GM10266 (cell line): Measurements from ENCODE around the gene LCE5A.
"Not testable (repeated sequence)": the region's sequence is repeated elsewhere in the genome, so short reads cannot be mapped to it uniquely, and the experiment has no call there.

Experiments
- DNase-seq: peaks from one replicate; pipeline ENCODE4 v3.0.0; 2012; ENCODE audit errors: extremely low spot score
- TF ChIP-seq, protein P1 (sequence below): IDR thresholded peaks from 2 replicates; pipeline ENCODE4 v1.5.1; 2012; ENCODE audit warnings: mild to moderate bottlenecking, low read depth; ENCODE audit not compliant: control insufficient read depth, insufficient read depth; ENCODE audit errors: missing control alignments

The LCE5A gene

DNA sequence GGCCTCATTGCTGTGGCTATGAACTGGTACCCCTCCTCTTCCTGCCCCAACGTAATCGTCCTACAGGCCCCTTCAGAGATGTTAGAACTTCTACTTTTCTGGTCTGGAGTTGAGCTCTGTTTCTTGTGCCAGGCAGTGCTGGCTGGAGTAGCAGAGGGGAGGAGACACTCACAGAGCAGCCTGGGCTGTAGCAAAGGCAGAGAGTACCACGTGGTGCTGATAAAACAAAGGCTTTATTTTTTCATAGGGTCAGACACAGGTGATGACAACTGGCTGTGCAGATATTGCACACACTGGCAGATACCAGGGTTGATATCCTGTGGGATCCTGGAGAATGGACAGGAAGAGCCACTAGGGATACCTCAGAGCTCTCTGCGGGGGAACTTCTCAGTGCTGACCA lies 26.9 kb downstream of the LCE5A start:
- TF ChIP-seq, protein P1, sequence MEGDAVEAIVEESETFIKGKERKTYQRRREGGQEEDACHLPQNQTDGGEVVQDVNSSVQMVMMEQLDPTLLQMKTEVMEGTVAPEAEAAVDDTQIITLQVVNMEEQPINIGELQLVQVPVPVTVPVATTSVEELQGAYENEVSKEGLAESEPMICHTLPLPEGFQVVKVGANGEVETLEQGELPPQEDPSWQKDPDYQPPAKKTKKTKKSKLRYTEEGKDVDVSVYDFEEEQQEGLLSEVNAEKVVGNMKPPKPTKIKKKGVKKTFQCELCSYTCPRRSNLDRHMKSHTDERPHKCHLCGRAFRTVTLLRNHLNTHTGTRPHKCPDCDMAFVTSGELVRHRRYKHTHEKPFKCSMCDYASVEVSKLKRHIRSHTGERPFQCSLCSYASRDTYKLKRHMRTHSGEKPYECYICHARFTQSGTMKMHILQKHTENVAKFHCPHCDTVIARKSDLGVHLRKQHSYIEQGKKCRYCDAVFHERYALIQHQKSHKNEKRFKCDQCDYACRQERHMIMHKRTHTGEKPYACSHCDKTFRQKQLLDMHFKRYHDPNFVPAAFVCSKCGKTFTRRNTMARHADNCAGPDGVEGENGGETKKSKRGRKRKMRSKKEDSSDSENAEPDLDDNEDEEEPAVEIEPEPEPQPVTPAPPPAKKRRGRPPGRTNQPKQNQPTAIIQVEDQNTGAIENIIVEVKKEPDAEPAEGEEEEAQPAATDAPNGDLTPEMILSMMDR: no peak
- no peak for DNase-seq

DNA sequence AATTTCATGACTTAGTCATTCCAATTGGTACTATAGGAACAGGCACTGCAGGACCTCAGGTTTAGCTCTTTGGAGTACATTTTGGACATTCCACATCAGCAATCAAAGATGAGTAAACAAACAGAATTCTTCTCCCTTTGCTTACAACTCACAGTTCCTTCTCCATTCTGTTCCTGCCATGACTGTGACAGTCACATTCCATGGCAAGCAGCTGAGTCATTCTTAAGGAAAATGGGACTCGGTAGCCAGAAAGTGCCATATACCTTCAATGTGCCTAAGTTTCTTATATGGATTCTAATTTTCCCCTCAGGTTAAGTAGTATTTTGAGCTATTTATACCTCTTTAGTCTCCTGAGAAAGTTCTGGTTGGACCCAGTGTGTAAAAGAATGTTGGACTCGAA lies 29.3 kb downstream of the LCE5A start:
- DNase-seq: no peak
- TF ChIP-seq, protein P1: no peak

DNA sequence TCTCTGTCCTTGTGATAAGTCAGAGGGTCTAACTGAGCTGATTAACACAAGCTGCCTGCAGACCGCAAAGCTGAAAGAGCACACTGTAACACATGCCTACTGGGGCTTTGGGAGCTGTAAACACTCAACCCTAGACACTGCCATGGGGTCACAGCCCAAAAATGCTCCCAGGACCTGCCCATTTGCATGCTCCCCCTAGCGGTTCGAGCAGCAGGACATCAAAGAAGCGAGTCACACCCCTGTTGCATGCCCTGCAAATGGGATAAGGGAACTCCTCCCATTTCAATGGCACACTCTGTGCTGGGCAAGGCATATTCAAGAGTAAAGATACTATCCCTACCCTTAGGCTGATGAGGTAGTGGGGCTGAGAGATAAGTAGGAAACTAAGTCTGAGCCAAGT lies 33.2 kb downstream of the LCE5A start:
- no peak for DNase-seq
- TF ChIP-seq, protein P1: peak; percentile 35

DNA sequence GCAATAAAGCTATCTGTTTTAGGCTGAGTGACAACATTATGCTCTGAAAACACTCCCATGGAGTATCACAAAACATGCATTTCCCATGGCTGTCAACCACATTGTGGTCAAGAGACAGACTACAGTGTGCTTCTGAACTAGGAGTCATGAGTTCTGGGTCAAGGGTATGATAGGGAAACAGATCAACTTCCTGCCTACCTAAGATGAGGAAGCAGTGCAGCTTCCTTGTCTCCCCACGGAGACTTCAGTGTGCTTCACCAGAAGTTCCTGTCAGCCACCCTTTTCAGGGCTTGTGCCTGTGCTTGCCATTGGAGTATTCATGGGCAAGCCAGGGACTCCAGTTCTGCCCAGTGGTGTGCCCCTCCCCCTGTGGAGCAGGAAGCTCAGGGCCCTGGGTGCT lies 36.1 kb downstream of the LCE5A start:
- TF ChIP-seq, protein P1: no peak
- no peak for DNase-seq

DNA sequence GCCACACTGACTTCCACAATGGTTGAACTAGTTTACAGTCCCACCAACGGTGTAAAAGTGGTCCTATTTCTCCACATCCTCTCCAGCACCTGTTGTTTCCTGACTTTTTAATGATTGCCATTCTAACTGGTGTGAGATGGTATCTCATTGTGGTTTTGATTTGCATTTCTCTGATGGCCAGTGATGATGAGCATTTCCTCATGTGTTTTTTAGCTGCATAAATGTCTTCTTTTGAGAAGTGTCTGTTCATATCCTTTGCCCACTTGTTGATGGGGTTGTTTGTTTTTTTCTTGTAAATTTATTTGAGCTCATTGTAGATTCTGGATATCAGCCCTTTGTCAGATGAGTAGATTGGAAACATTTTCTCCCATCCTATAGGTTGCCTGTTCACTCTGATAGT lies 37.8 kb downstream of the LCE5A start:
- not testable (repeated sequence) for DNase-seq
